OCI-LY3 (cell line): ENCODE results near the gene EHD1.
A peak's percentile ranks its signal among the peaks of the same experiment; 100 is the strongest.
"Not testable (repeated sequence)": the region's sequence is repeated elsewhere in the genome, so short reads cannot be mapped to it uniquely, and the experiment has no call there.

Source experiments
- H2AFZ ChIP-seq: fragments of 200-600, 300-600 bp; shearing (Covaris generic); 2 replicates; pipeline ENCODE4 v1.6.0; 2014; ENCODE audit warnings: antibody characterized with exemption, low read depth, low read length
- H3K27ac ChIP-seq: fragments of 200-600, 300-600 bp; sonication (generic); 2 replicates; pipeline ENCODE4 v1.5.1; 2014; ENCODE audit warnings: mild to moderate bottlenecking, low read length, moderate library complexity, mixed read lengths
- H3K27me3 ChIP-seq: fragments of 200-600, 300-600 bp; sonication (generic); 2 replicates; pipeline ENCODE4 v1.6.1; 2014; ENCODE audit warnings: low read depth, low read length, mixed read lengths
- H3K36me3 ChIP-seq: fragments of 200-600, 300-600 bp; sonication (generic); replicated peaks from 2 replicates; pipeline ENCODE3; 2014; ENCODE audit warnings: low read depth, low read length, mixed read lengths
- H3K4me1 ChIP-seq: fragments of 300-600, 200-600 bp; sonication (generic); 2 replicates; pipeline ENCODE4 v1.6.1; 2014; ENCODE audit warnings: low read length, mixed read lengths
- H3K4me2 ChIP-seq: fragments of 200-600, 300-600 bp; sonication (generic); 2 replicates; pipeline ENCODE4 v1.6.1; 2014; ENCODE audit warnings: low read length, mixed read lengths
- H3K4me3 ChIP-seq: fragments of 300-600, 200-600 bp; sonication (generic); 2 replicates; pipeline ENCODE4 v1.5.1; 2014; ENCODE audit warnings: antibody characterized with exemption, mild to moderate bottlenecking, low read length, moderate library complexity
- H3K79me2 ChIP-seq: fragments of 300-600, 200-600 bp; shearing (Covaris generic); 2 replicates; pipeline ENCODE4 v1.6.1; 2014; ENCODE audit warnings: mild to moderate bottlenecking, low read length, mixed read lengths
- H3K9ac ChIP-seq: fragments of 300-600, 200-600 bp; shearing (Covaris generic); 2 replicates; pipeline ENCODE4 v1.6.0; 2014; ENCODE audit warnings: mild to moderate bottlenecking, low read length, moderate library complexity
- H3K9me3 ChIP-seq: fragments of 200-600, 300-600 bp; shearing (Covaris generic); 2 replicates; pipeline ENCODE4 v1.6.1; 2014; ENCODE audit warnings: low read length, mixed read lengths; ENCODE audit not compliant: insufficient read depth
- H4K20me1 ChIP-seq: fragments of 200-600, 300-600 bp; sonication (generic); 2 replicates; pipeline ENCODE4 v1.6.1; 2016; ENCODE audit warnings: low read length, mixed read lengths; ENCODE audit not compliant: insufficient read depth
- EZH2phosphoT487 ChIP-seq: fragments of 200-600 bp; shearing (Covaris generic); IDR thresholded peaks from 2 replicates; pipeline ENCODE4 v1.6.1; 2018; ENCODE audit warnings: antibody characterized with exemption, mixed run types, low read depth
- TF ChIP-seq, protein P1 (sequence below): fragments of 200-600, 300-600 bp; sonication (generic); IDR thresholded peaks from 2 replicates; pipeline ENCODE4 v1.5.1; 2014; ENCODE audit warnings: antibody characterized with exemption, low read length, low read depth

The EHD1 gene

GRCh38 chr11:64848826-64849597, 29.4 kb downstream of the EHD1 start:
- no peak for TF ChIP-seq EZH2phosphoT487
- TF ChIP-seq, protein P1, sequence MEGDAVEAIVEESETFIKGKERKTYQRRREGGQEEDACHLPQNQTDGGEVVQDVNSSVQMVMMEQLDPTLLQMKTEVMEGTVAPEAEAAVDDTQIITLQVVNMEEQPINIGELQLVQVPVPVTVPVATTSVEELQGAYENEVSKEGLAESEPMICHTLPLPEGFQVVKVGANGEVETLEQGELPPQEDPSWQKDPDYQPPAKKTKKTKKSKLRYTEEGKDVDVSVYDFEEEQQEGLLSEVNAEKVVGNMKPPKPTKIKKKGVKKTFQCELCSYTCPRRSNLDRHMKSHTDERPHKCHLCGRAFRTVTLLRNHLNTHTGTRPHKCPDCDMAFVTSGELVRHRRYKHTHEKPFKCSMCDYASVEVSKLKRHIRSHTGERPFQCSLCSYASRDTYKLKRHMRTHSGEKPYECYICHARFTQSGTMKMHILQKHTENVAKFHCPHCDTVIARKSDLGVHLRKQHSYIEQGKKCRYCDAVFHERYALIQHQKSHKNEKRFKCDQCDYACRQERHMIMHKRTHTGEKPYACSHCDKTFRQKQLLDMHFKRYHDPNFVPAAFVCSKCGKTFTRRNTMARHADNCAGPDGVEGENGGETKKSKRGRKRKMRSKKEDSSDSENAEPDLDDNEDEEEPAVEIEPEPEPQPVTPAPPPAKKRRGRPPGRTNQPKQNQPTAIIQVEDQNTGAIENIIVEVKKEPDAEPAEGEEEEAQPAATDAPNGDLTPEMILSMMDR = peak; percentile 59
- H3K27me3 ChIP-seq = peaks cover 1% of the 10 kb centered on the region; the same call in 1 of the 2 replicates
- peak overlapping the region; percentile 56; the same call in 1 of the 2 replicates for H3K9ac ChIP-seq
- H3K79me2 ChIP-seq = no peaks in the 10 kb centered on the region
- no peaks in the 10 kb centered on the region for H4K20me1 ChIP-seq
- peaks cover 4% of the 10 kb centered on the region for H3K36me3 ChIP-seq
- no peaks in the 10 kb centered on the region for H3K9me3 ChIP-seq
- H2AFZ ChIP-seq = no peak overlapping the region
- peak overlapping the region; percentile 63 for H3K4me2 ChIP-seq
- peak overlapping the region; percentile 99 for H3K27ac ChIP-seq
- H3K4me1 ChIP-seq = peaks cover 77% of the 10 kb centered on the region
- peak overlapping the region; percentile 17; the same call in 1 of the 2 replicates for H3K4me3 ChIP-seq

GRCh38 chr11:64848214-64848825, 30.1 kb downstream of the EHD1 start:
- peaks cover 4% of the 10 kb centered on the region; the same call in 1 of the 2 replicates for H3K27me3 ChIP-seq
- no peaks in the 10 kb centered on the region for H3K9me3 ChIP-seq
- peak overlapping the region; percentile 17 for H3K4me3 ChIP-seq
- H3K79me2 ChIP-seq = no peaks in the 10 kb centered on the region
- peaks cover 71% of the 10 kb centered on the region for H3K4me1 ChIP-seq
- H3K9ac ChIP-seq = peak overlapping the region; percentile 56; the same call in 1 of the 2 replicates
- no peaks in the 10 kb centered on the region for H4K20me1 ChIP-seq
- peak overlapping the region; percentile 63 for H3K4me2 ChIP-seq
- H3K36me3 ChIP-seq = no peaks in the 10 kb centered on the region
- peak overlapping the region; percentile 99 for H3K27ac ChIP-seq
- TF ChIP-seq EZH2phosphoT487 = no peak
- TF ChIP-seq, protein P1 = no peak
- H2AFZ ChIP-seq = no peak overlapping the region

DNA sequence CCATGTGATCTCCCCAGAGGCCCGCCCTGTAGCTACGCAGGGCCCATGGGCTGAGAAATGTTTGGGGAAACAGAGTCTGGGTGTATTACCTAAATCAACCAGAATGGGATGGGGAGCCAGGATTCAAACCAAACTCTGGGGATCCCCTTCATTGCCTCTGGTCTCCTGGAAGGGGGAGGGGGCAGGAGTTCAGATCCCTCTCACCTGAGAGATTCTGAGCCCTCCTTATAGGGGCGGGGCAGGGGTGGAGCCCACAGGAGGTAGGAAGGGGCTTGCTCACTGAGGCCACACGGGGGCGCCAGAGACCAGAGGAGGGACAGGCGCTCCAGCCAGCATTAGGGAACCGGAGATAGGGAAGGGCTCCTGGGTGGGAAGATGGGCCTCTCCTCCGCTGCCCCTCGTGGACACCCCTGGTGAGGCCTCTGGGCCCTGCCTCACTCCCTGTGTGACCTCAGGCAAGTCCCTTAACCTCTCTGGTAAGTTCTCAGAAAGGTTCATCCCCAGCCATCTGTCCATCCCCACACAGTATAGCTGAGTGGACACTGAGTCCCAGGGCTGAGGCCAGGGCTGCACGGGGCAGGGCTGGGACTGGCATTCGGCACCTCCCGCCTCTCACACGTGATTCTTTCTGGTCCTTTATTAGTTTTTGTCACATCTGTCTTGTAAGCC, 31.3 kb downstream of the EHD1 start:
- TF ChIP-seq EZH2phosphoT487 = no peak
- TF ChIP-seq, protein P1 = peak; percentile 95
- Histone ChIP-seq H3K4me2 (peak overlapping the region; percentile 25), H4K20me1 (no peaks in the 10 kb centered on the region), H3K9ac (peak overlapping the region; percentile 16; the same call in 1 of the 2 replicates), H3K27ac (no peak overlapping the region), H3K27me3 (peaks cover 4% of the 10 kb centered on the region; the same call in 1 of the 2 replicates), H2AFZ (no peak overlapping the region), H3K9me3 (no peaks in the 10 kb centered on the region), H3K36me3 (no peaks in the 10 kb centered on the region), H3K79me2 (no peaks in the 10 kb centered on the region), H3K4me1 (peaks cover 60% of the 10 kb centered on the region), H3K4me3 (no peak overlapping the region)

DNA sequence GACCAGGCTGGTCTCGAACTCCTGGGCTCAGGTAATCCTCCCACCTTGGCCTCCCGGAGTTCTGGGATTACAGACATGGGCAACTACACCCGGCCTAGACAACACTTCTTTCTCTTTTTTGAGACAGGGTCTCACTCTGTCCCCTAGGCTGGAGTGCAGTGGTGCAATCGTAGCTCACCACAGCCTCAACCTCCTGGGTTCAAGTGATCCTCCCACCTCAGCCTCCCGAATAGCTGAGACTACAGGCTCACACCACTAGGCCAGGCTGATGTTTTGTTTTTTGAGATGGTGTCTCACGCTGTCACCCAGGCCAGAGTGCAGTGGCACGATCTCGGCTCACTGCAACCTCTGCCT, 32.7 kb downstream of the EHD1 start:
- not testable (repeated sequence) for H3K27ac ChIP-seq, H2AFZ ChIP-seq, H3K36me3 ChIP-seq, H3K9me3 ChIP-seq, H3K27me3 ChIP-seq, H4K20me1 ChIP-seq, H3K79me2 ChIP-seq, H3K9ac ChIP-seq, H3K4me2 ChIP-seq, H3K4me3 ChIP-seq
- peaks cover 47% of the 10 kb centered on the region for H3K4me1 ChIP-seq
